GM18873 (cell line): ENCODE data around the gene GPR3.
"Not testable (repeated sequence)": the region's sequence is repeated elsewhere in the genome, so short reads cannot be mapped to it uniquely, and the experiment has no call there.

ENCODE experiments used
- ATAC-seq: cut with Tn5 transposase; IDR thresholded peaks from one replicate; pipeline ENCODE4 v1.9.1; 2021; ENCODE audit warnings: mild to moderate bottlenecking, moderate library complexity, moderate number of reproducible peaks; ENCODE audit not compliant: unreplicated experiment, low FRiP score

GPR3 gene

DNA sequence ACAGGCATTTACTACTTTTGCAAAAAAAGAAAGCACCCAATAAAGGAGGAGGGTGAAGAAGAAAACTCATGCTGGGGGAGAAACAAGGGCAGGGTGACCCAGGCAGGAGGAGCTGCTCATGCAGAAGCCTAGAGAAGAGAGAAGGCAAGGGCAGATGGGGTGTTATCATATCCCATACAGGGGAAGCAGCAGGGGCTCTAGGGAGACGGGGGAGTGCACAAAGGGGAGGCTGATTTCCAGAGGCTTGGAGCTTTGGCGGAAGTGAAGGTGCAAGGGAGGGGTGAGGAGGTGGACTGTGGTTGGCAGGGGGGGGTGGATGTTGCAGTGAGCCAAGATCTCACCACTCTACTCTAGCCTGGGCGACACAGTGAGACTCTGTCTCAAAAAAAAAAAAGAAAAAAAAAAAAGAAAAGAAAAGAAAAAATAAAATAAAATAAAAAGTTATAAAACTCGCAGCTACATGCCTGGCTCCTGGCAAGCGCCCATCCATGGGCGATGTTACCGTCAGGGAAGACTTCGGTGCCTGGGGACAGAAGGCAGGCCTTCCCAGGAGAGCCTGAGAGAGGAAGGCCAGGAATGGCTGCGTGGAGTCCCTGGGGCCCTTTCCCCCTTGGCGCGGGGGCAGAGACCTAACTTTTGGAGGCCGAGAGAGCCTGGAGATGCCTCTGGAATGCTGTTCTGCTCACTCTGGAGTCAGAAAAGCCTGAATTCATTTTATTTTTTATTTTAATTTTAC lies 14.5 kb upstream of the GPR3 start:
- ATAC-seq = no peak

DNA sequence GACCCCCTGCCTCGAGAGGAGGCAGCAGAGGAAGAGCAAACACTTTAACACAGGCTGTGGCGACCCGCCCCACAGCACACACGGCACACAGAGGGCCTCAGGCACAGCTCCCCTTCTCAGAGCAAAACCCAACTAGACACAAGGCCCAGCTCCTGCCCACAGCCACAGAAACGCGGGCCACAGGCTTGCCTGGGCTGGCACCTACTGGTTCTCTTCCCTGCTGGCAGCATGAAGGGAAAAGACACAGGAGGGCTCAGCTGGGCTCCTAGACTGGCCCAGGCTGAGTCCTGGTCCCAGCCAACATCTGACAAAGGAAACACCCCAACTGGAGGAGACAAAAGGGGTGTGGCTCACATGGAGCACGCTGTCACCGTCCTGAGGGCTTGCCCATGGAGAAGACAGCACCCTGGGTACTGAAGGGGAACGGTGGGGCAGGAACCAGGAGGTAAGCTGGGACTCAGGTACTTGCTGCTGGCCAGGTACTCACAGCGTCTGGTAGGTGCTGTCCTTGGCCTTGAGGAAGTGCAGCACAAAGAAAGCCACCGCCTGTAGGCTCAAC lies 12.8 kb upstream of the GPR3 start:
- ATAC-seq = no peak

DNA sequence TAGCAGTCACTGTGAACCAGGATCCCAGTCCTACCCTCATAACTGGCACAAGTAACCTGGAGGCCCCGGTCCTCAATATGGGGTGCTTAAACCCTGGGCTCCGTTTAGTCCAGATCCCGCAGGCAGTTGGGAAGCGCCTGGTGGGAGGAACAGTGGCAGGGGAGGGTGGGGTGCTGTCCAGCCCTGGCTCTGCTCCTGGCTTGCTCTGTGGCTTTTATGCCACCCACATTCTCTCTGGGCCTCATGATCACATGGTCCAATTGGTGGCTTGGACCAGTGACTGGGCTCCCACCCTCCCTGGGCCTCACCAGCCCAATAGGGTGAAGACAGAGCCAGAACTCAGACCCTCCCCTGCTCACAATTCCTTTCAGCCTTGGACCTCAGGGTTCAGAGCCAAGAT lies 12.2 kb upstream of the GPR3 start:
- ATAC-seq = no peak

DNA sequence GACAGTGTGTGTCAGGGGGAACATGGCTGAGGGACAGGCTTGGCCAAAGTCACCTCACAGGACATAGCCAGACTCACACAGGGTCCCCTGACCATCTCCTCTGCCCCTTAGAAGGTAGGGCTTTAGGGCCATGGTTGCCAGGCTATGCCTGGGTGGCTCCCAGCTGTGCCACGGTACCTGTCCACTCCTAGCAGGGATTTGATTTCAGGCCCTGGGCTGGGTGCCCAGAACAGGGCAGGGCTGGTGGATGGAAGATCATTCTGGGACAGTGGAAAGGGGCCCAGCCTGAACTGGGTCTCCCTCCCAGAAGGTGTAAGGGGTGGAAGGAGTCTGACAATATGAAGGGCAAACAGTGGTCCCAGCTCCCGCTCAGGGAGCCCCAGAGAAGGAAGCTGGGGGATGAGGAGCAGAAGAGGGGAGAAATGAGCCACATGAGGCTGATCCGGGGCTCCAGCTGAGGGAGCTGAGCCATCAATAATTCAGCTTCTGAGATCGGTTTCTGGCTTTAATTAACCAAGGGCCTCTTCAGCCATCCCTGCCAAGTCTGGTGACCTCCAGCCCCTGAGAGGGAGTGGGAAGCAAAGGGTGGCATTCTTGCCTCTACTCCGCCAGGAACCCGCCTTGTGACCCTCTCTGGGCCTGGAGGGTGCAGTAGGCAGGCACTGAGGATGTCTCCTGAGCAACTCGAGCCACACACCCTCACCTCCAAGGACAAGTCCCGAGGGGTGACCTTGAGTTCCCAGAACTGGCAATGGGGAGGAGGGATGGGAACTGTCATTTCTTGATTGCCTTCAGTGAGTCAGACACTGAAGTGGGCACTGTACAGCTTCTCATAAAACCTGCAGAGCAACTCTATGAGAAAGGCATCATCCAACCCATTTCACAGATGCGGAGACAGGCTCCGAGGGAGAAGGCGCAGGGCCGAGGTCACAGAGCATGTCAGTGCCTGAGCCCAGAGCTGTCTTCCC lies 11.4 kb upstream of the GPR3 start:
- ATAC-seq = no peak

DNA sequence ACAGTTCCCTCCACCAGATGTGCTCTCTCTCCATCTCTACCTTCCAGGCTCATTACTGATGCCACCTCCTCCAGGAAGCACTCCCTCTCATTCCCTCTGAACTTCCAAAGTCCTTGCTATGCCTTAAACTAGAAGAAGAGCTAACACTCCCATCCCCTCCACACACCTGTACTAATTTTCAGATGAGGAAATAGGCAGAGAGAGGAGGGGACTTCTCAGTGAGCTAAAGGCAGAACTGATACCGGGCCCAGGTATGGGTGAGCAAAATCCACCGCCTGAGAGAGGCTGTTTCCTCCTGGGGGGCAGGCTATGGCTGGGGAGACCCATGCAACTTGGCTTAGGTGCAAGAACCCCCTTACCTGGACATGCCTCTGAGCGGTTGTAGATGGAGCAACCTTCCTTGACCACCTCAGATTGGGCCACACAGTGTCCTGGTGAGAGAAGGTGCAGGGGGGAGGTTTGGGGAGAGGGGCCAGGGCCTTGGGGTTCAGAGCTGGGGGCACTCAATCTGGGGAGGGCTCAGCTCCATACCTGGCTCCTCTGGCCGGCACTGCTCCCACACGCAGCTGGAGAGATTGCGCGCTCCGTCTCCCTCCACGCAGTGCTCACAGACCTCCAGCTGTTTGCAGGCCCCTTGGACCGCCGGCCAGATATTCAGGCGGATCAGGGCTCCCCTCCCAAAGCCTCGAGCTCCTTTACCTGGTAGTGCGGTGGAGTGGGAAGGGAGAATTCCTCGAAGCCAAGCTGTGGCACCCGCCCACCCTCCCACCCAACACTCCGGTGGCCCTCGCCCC lies 10.3 kb upstream of the GPR3 start:
- no peak for ATAC-seq

DNA sequence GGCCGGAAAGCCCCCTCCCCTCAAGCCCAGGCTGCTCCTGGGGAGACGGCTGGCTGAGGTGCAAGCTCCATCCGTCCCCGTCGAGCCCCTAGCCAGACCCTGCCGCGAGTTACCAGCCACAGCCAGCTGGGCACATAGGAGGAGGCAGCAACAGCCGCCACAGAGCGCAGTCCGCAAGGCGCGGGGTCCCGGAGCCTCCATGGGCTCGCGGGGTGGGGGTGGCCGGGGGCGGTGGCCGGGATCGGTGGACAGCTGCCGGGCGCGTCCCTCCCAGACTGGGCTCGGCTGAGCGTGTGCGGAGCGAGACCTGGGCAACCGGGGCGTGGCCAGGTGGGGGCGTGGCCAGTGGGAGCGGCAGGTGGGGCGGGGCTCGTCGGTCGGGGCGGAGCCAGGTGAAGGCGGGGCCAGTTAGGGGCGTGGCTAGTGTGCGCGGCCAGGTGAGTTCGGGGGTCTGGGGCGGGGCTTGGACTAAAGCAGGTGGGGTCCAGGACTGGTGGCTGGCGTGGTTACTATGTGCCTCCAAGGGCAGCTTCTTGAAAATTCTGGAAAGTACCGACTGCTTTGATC lies 9.3 kb upstream of the GPR3 start, which contains the start of gene CD164L2:
Gene CD164L2, minus strand, starts transcription at position 295 of the 567 bp plus-strand sequence. Its CDS starts 94 bp downstream, at position 201.
- no peak for ATAC-seq

DNA sequence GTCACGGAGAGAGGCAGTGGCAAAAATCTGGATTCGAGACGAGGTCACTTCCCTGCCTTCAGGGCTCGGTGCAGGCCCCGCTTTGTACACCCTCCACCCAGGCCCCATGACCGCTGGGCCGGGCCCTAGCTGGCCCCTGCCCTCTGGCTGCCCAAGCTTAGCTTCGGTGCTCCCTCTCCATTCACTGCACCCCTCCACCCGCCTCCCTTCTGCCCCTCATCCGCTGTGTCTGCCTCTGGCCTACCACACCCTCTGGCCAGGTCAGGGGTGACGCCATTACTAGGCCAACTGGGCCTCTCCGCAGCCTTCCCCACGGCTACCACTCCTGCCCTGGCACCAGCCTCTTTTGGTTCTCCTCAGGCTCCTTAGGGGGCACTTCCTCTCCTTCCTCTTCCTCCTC lies 8.8 kb upstream of the GPR3 start:
- no peak for ATAC-seq

DNA sequence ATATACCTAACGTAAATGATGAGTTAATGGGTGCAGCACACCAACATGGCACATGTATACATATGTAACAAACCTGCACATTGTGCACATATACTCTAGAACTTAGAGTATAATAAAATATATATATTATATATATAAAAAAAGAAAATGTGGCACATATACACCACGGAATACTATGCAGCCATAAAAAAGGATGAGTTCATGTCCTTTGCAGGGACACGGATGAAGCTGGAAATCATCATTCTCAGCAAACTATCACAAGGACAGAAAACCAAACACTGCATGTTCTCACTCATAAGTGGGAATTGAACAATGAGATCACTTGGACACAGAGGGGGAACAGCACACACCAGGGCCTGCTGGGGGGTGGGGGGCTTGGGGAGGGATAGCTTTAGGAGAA lies 7.6 kb upstream of the GPR3 start:
- not testable (repeated sequence) for ATAC-seq

DNA sequence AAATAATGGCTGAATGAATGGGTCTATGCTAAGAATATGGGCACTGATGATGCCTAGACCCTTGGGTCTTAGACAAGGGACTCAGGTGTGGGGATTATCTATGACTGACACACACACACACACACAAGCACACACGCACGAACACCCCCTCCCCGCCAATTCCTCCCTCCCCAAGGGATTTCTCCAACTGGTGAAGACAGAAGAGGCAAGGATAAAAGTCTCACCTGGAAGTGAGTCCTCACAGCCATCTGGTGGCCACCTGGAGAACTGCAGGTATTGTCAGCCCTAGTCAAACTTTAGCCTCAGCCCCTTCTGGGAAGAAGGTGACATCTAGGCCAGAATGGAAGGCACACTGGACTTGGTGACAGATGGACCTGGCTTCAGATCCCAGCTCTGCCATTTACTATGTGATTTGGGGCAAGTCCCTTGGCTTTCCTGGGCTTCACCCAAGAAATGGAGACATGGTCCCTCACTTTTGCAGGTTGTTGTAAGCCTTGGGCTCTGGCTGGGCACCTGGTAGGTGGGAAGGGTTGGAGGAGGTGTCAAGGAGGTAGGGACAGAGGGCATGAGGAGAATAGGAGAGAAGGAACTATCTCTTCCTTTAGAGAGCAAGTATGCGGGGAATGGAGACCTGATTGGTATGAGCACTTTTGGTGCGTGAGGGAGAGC lies 4.0 kb upstream of the GPR3 start:
- ATAC-seq = no peak

DNA sequence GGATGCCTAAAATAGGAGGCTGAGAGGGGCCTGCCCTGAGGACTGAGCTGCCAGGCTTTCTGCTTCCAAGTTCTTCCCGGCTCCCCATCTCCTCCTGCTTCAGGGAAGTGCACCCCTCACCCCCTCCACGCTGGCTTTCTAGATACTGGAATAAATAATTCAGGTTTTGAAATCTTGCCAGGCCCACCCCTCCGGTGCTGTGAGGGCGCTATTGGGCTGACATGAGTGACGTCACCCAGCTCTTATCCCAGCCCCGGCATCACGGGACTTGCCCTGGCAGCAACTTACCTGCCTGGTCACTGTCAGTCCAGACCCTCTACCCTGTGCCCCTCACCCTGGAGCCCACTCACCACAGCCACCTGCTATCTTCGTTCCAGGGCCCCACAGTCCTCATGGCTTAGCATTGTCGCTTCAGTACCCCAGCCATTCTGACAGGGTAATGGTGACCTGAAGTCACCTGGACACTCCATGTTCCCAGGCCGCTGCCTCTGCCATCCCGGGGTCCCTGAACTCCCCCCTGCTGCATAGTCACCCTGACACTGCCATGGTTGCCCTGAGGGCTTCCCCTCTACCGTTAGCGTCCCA lies 819 bp upstream of the GPR3 start:
- no peak for ATAC-seq

DNA sequence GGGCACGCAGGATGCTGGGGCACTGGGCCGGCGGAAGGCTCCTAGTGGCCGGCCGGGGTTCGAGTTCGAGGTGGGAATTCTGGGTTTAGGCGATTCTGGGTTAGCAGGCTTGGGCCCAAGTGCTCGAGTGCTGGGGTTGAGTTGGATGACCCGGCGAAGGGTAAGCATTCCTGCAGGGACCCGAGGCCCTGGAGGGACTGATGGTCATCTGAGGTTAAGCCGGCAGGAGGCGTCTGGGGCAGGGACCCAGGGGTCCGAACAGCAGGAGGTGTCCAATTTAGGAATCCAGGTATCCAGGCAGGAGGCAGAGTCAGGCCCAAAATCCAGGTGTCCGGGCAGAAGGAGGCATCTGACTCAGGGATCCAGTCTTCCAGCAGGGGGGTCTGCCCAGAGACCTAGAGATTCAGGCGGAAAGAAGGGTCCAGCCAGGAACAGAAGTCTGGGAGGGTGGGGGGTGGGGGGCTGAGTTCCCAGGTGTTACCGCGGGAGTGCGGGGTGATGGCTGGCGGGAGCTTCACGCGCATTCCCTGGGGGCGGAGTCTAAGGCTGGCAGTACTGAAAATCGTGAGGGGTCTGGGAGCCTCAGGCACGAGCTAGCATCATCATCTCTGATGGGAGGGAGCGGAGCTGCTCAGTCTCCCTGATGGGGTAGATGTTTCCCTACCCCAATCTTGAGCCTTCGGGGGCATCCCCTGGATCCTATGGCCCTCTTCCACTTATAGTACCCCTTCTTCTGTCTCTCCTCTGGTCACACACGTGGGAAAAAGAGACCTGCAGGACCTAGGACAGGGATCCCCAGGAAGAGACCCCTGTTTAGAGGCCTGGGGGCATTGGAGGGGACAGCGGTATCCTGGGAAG lies 585 bp downstream of the GPR3 start:
- no peak for ATAC-seq

DNA sequence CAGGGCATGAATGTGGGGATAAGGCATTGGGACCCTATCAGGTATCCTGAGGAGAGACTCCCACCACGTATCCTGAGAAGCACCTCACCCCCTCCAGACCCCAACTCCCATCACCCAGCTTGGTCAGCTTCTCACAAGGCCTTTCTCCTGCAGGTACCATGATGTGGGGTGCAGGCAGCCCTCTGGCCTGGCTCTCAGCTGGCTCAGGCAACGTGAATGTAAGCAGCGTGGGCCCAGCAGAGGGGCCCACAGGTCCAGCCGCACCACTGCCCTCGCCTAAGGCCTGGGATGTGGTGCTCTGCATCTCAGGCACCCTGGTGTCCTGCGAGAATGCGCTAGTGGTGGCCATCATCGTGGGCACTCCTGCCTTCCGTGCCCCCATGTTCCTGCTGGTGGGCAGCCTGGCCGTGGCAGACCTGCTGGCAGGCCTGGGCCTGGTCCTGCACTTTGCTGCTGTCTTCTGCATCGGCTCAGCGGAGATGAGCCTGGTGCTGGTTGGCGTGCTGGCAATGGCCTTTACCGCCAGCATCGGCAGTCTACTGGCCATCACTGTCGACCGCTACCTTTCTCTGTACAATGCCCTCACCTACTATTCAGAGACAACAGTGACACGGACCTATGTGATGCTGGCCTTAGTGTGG lies 1.3 kb downstream of the GPR3 start:
- no peak for ATAC-seq

DNA sequence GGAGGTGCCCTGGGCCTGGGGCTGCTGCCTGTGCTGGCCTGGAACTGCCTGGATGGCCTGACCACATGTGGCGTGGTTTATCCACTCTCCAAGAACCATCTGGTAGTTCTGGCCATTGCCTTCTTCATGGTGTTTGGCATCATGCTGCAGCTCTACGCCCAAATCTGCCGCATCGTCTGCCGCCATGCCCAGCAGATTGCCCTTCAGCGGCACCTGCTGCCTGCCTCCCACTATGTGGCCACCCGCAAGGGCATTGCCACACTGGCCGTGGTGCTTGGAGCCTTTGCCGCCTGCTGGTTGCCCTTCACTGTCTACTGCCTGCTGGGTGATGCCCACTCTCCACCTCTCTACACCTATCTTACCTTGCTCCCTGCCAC lies 1.8 kb downstream of the GPR3 start:
- no peak for ATAC-seq

DNA sequence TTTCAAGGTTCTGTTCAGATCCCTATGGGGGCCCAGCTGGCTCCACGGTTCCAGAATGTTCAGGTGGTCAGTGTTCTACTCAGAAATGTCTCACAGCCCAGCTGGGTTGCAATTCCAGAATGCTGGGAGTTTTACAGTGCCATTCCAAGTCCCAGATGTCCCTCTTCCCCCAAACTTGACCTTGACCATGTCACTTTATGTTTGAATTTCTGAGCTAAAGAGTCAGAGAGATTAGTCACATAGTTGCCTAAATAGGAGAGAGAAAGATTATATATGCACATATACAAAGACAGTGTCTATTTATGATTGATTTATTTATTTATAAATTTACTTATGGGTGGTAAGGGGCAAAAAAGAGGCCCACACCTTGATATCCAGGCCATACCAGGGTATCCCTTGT lies 2.5 kb downstream of the GPR3 start:
- no peak for ATAC-seq

DNA sequence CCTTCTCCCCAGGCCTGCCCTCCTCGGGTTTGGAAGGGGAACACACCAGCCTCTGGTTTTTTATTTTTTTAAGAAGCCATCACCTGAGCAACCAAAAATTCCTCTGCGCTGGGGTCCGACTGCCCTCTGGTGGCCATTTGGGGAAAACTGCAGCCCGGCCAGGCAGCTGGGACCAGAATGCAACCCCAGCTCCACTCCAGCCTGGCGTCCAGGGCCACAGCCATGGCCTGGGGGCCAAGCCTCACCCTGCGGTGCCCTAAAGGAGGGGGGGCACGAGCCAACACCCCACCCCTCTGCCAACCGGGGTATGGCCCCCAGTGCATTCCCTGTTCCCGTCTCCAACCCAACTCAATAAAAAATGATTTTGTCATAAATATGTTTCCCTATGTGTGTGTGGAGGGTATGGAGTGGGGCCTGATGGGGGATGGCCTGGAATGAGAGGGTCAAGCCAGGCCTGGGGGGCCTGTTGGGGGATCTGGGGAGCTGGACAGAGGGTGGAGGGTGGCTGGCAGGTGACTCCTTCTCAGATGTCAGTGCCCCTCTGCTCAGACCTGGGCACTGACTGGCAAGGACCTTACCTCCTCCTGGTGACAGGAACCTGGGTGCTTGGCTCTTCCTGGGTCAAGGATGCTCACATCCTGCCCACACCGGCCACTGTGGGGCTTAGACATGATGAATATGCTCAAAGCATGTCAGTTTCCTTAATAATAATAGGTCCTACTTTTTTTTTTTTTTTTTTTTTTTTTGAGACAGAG lies 3.2 kb downstream of the GPR3 start:
- no peak for ATAC-seq

DNA sequence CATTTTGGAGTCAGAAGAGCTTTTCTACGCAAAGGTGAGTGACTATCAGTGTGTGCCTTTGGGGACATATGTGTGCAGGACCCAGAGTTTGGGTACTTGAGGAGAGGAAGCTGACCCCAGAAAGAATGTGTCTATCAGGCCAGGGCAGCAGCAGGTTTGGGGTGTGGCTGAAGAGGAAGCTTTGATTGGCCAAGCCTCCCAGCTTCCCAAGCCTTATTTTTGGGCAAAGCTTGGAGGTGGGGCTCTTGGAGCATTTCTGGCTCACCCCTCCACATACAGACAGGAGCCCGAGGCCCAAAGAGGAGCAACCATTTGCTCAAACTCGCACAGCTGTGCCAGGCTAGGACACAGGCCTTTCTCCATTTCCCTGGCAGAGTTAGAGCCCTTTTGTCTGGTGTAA lies 4.7 kb downstream of the GPR3 start:
- ATAC-seq = no peak

DNA sequence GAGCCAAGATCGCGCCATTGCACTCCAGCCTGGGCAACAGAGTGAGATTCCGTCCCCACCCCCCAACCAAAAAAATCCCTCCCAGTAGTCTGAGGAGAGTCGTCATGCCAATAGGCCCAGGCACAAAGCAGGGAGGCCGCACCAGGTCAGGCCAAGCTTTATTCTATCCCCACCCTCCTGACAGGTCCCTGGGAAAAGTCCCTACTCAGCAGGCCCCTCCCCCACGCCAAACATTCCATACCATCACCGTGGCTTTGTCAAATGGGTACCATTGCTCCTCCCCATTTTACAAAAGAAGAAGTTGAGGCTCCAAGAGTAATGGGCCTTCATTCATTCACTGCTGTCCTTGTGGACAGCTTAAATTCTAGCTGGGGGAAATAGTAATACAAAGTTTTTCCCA lies 5.3 kb downstream of the GPR3 start:
- ATAC-seq = no peak
